Measurements from ENCODE around the gene ERGIC1. TPM values are rescaled to one million over a fixed set of nuclear protein-coding genes. Genes with fewer than 3 reads are reported as not detected.

Gene ERGIC1
- total RNA-seq, 2 donors from 2014 or later = 77.3 to 90.8 TPM

DNA sequence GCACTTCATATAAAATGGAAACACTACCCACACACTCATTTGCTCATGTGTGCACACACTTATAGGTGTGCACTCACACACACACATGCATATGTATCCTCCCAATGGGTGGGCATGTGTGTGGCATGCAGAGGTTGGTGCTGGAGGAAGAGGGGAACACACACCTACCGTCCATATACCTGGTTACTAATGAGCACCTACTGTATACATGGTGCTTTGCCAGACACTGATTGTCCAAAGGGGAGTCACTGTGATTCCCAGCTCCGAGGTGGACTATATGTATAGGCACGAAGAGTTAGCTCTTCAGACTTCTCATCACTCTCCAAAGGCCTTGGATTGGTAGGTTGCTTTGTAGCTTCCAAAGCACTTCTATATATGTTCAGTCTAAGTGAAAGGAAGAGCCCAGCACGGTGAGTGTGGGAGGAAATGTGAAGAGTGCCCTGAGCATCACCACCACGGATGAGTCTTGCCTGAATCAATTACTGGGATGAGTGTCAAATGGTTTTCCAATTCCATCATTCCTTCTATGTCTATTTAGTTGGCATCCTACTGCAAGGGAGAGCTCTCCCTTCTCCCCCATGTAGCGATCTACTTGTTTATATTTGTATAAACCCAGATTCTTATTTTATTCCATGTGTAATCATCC lies 12.6 kb upstream of the ERGIC1 start:
- intact Hi-C loops (cut with DNase I) = loop anchor here in 1 of 2 donors (10.0 kb wide), 1 partner anchor 103 kb away; no protein-coding TSS in a partner anchor
- no peak for ATAC-seq

DNA sequence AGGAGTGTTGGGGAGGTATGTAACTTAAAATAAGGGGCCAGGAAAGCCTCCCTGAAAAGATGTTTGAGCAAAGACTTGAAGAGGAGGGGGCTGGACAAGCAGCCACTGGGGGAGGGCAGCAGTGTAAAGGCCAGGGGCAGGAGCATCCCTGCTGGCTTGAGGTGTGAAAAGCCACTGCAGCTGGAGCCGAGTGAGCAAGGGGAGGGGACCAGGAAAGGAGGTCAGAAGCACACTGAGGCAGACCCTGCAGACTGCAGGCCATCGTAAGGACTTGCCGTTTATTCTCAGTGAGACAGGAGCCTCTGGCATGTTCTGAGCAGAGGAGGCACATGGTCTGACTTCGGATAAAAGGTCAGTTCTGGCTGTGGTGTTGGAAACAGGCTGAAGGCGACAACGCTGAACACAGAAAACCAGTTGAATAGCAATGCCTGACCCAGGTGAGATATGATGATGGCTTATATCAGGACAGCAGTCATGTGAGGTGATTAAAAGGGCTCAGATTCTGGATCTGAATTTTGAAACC lies 10.2 kb upstream of the ERGIC1 start:
- ATAC-seq (no peak), DNase-seq (no peak)
- intact Hi-C loops (cut with DNase I) = loop anchor here in 1 of 2 donors (10.0 kb wide), 1 partner anchor 101 kb away; no protein-coding TSS in a partner anchor

More for the DNA sequence above, 12.6 kb upstream of the ERGIC1 start:
- DNase-seq = no peak

DNA sequence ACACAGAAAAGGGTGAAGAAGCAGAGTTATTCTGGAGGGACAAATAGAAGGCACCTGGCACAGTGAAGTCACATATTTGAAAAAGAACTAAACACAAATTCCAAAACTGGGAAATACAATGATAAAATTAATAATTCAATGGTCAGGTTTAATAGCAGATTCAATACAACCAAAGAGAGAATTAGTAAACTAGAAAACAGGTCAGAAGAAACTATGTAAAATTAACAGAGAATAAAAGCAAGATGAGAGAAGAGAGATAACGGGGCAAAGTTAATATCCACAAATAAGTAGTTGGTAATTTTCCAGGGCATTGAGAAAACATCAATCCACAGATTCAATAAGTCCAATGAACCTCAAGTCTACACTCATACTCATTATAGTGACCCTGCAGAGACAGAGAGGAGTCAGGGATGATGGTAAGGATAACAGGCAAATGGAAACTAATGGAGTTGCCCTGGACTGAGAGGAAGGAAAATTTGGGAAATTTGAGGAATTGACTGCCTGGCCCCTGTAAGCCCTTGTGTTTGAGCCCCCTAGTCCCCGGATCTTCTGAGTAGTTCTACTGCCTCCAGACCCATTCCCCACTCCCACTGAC lies 8.3 kb upstream of the ERGIC1 start:
- ATAC-seq = no peak

DNA sequence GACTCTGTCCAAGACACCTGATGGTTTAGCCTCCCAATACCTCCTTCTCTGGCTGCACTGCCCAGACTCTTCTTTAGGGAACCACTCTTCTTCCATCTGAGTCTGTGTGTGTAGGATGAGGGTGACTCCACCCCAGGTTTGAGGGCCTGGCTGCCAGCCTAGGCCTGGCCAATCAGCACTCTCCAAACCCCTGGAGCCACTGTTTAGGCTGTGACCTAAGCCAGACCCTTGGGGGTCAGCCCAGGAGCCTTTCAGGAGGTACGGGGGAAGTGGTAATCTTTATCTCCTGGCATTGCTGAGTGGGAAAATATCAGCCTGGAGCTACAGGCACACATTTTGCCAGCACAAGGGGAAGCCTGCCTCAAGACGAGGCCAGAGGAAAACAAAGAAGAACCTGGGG lies 6.2 kb upstream of the ERGIC1 start:
- intact Hi-C loops (cut with DNase I) = loop anchor here in 1 of 2 donors (10.0 kb wide), 1 partner anchor 97 kb away; no protein-coding TSS in a partner anchor
- peak in 1 of 2 donors; percentile 49 for ATAC-seq
- DNase-seq = no peak

More for the DNA sequence above, 8.3 kb upstream of the ERGIC1 start:
- no peak for DNase-seq
- intact Hi-C loops (cut with DNase I) = loop anchor here in 1 of 2 donors (10.0 kb wide), 1 partner anchor 99 kb away; no protein-coding TSS in a partner anchor

DNA sequence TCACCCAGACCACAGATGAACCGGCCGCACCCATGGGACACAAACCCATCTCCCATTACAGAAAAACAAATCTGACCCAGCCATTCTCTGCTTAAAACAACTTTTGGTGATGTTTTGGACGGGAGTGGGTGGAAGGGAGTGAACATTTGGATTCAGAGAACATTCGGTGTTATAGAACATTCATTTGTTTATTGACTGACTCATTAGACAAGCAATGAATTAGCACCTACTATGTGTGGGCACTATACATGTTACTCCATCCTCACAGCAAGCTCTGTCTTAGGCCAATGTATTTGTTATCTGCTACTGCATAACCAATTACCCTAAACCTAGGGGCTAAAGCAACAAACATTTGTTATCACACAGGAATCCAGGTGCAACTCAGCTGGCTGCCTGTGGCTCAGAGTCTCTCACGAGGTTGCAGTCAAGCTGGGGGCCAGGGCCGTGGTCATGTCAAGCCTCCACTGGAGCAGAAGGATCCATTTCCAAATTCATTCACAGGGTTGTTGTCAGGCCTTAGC lies 5.1 kb upstream of the ERGIC1 start:
- DNase-seq = no peak
- ATAC-seq = peak in 1 of 2 donors; percentile 11
- intact Hi-C loops (cut with DNase I) = loop anchor here in 1 of 2 donors (10.0 kb wide), 1 partner anchor 96 kb away; no protein-coding TSS in a partner anchor

DNA sequence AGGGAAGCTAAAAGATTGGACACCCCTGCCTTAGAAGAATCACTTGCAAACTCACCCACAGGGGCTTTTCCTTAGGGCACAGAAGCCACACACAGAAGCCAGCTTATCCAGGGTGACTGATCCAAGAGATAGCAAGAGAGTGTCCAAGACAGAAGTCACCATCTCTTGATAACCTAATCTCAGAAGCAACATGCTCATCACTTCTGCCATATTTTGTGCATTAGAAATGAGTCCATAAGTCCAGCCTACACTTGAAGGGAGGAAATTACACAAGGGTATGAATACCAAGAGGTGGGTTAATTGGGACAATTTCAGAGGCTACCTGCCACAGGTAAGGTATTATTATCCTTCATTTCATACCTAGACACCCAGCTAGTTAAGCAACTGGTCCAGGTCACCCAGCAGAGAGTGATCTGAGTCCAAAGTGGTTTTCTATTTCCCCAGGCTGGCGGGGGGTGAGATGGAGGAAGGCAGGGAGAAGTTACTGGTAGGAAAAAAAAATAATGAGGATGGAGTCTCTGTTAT lies 3.7 kb upstream of the ERGIC1 start:
- DNase-seq (no peak), ATAC-seq (no peak)
- intact Hi-C loops (cut with DNase I) = no loop called here

DNA sequence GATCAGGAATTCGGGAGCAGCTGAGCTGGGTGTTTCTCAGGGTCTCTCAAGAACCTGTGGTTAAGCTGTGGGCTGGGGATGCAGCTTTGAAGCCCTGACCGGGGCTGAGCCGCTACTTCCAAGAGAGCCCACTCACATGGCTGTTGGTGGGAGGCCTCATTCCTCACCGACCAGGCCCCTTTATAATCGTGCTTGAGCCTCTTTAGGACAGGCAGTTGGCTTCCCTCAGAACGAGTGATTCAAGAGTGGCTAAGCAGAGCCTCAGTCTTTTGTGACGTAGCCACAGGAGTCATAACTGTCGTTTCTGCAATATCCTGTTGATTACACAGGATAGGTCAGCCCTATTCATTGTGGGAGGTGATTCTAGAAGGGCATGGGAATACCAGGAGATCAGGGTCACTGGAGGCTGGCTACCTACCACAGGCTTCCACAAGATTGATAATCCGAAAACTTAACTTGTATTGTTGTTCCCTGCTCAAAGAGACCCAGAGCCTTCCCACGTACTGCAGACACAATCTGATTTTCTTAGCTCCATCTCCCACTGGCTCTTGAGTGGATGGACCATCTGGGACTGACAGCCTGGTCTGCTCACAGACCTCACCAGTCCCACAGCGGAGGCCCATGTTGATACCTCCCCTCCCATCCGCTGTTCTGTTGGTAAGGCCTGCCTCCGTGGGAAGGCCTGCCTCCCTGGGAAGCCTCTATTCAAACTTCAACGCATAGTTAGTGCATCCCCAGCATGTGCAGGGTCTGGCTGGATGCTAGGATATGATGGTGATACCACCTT lies 3.0 kb upstream of the ERGIC1 start:
- intact Hi-C loops (cut with DNase I) = no loop called here
- DNase-seq (no peak), ATAC-seq (no peak)

DNA sequence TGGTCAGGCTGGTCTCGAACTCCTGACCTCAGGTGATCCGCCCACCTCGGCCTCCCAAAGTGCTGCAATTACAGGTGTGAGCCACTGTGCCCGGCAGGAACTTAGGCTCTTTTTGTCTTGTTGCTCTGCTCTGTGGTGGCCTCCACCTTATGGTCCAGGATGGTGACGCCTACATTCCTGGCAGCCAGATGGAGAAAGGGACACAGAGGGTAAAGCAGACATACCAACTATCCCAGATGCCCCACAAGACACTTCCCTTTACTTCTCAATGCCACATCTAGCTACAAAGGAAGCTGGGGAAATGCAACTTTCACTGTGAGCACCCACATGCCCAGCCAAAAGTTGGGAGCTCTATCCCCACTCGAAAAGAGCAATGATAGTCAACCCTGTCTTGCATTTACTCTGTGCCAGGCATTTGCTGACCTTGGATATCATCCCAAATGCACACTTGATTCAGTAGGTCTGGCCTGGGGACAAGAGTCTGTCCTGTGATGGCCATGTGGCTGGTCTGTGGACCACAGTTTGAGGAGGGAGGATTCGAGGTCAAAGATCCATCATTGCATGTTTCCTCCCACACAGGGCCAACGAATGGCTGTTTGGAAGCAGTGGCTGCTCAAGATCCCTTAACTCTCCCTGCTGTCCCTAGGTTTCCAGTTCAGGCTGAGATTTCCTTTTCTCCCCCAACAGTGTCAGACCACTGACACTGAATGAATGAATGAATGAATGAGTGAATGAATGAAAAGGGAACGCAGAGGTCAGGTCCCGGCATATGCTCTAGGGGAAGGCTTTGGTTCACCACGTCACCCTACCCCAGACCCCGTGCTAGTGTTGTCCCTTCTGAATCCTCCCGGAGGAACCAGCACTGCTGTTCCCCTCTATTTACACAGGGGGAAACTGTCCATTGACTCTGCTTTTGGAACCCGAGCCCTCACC lies 1.4 kb upstream of the ERGIC1 start:
- ATAC-seq = no peak
- no peak for DNase-seq
- intact Hi-C loops (cut with DNase I) = no loop called here

DNA sequence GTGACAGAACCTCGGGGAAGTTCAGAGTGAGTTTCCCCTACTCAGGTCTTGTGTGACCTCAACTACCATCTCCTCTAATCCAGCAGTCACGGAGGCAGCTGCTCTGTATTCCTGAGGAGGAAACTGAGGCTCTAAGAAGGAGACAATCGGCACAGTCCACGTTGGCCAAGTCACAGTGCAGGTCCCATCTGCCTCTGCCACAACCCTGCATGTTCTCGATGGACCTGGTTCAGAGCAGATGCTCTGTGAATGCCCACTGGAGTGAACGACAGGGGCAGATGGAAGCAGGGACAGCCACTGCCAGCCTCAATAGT lies 722 bp upstream of the ERGIC1 start:
- ATAC-seq (no peak), DNase-seq (no peak)
- intact Hi-C loops (cut with DNase I) = no loop called here

DNA sequence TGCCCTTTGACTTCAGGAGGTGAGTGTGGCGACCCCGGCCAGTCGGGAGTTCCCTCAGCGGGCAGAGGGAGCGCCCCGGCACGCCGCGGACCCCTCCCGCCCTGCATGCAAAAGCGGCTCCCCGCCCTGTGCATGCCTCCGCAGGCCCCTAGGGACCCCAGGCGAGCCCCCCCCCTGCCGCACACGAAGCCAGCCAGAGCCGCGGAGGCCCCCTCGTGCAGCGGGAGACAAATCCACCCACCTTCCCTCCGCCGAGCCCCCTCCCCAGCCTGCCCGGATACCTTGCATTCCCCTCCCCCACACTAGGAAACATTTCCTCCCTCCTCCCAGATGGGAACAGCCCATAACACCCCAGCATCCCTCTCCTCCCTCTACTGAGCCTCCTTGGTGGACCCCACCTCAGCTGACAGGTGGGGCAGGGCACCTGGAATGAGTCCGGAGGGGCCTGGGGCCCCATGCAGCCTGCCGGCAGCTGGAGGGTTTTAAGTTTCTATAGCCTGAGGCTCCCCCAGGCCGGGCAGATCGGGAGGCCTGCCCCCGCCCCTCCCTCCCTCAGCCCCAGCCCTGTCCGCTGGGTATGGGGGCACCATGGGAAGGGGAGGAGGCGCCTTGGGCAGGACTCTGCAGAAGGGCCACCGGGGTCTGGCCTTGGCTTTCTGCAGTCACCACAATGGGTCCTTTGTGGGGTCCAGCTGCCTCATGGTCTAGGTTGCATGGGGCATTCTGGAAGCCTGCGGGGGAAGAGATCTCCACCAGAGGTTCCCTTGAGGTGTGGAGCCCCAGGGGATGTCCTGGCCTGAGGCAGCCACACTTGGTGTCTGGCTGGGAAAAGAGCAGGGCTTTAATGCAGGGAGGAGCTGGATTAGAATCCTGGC lies 601 bp downstream of the ERGIC1 start:
- intact Hi-C loops (cut with DNase I) = no loop called here
- ATAC-seq (peak; percentile 19 to 20), DNase-seq (no peak)

DNA sequence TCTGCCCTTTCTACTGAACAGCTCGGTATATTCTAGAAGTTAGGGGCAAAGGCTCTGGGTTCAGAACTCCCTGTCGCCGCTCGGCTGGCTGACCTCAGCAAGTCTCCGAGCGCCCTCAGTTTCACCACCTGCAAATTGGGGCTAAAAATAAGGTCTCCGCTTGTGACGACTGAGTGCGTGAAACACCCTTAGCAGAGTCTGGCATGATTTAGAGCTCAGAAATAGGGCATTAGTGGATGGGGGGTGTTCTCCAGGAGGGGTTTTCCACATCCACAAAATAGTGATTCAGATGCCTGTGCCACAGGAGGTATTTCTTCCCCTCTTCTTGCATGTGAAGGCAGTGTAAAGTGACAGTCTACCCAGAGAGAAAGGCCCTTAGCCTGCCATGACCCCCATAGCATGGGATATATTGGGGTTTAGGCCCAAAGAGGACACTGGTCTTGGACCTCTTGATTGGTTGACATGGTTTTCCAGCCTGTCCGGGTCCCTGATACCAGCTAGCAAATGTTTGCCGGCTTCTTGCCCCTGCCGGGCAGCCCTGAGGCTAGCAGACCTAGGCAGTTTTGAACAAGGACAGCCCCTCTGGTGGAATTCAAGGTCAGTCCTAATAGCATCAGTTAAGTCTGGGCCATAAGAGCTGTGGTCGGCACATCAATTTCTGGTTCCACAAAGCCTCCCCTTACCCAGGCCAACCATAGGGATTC lies 1.4 kb downstream of the ERGIC1 start:
- intact Hi-C loops (cut with DNase I) = no loop called here
- ATAC-seq = no peak
- no peak for DNase-seq

DNA sequence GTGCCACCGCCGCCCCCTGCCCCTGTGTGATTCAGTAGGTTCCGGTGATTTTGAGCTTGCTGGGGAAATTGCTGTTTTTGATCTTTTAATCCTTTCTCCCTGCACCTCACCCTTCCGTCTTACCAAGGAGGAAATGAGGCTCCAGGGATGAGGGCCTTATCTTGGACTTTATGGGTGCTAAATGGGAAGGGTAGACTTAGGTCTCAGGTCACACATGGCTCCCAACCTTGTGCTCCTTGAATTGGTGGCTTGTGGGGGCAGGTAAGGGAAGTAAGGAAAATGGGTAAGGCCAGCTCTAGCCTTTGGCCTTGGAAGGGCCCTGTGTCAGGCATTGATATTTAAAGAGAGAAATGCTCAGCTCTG lies 1.9 kb downstream of the ERGIC1 start:
- intact Hi-C loops (cut with DNase I) = no loop called here
- ATAC-seq (no peak), DNase-seq (no peak)

DNA sequence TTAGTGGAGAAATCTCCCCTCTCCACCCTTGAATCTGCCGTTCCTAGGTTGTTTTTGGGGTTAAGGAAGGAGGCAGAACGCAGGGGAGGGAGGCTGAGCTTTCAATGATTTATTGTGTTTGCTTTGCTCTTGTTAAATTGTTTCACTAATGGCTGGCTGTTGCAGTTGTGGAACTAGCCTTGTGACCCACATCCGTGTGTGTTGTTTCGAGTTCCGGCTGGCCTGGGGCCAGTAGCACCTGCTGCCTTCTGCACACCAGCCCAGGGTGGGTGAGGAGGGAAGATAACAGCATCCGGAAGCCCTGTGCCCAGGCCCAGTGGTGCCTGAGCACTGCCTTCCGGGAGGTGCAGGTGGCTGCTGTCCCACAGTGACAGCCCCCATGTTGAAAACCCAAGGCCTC lies 3.6 kb downstream of the ERGIC1 start:
- no peak for DNase-seq
- intact Hi-C loops (cut with DNase I) = no loop called here
- ATAC-seq = no peak

DNA sequence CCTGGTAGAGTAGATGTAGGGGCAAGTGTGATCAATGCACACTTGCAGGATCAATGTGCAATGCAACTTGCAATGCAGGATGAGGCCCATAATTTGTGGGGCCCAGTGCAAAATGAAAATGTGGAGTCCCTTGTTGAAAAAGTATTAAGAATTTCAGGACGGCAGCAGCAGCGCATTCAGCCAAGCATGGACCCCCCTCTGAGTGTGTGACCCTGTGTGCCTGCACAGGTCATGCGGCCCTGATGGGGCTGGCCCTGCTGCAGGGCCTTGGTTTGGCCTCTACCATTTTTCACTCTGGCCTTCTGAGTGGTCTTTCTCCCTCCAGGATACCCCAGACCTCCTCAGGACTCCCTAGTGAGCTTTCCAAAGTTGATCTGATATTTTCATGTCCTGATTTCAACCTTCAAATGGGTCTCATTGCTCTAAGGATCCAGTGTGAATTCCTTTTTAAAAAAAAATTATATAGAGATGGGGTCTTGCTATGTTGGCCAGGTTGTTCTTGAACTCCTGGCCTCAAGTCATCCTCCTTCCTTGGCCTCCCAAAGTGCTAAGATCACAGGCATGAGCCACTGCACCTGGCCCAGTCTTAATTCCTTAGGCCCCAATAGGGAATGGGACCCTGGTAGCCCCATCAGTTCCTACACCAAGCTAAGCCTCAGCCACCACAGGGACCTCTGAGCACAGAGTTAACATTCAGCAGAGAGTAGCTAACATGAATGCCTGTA lies 4.3 kb downstream of the ERGIC1 start:
- intact Hi-C loops (cut with DNase I) = no loop called here
- DNase-seq (no peak), ATAC-seq (no peak)

DNA sequence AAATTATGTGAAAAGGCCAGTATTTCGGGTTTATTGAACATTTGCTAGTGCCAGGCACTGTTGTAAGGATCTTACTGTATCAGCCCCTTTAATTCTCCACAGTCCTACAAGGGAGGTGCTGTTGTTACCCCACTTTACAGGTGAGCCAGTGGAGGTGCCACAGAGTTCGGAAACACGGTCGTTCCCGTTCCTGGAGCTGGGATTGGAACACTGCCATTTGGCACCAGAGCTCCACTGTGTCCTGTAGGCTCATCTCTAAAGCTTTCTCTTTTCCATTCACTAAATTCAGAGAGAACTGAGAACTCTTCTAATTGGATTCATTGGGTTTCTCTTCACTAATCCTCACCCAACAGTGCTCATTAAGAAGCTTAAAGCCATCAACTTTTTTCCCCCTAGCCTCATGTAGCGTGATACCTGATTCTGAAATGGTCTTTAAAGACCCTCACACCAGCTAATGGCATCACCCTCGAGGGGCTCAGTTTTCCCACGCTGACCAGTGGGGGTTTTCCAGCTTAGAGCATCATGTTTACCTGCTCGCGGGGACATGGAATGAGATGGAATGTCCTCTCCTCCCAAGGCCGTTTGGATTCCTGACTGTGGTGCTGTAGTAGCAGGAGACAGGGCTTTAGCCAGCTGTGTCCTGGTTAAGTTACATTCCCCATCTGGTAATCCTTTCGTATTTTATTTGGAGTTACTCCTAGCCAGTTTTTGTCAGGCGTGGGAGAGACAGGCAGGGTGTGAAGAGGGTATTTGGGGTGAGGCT lies 5.8 kb downstream of the ERGIC1 start:
- ATAC-seq = peak; percentile 39 to 63

More for the DNA sequence above, 5.8 kb downstream of the ERGIC1 start:
- intact Hi-C loops (cut with DNase I) = no loop called here
- DNase-seq = no peak

All from left cardiac atrium (tissue), 4 donors.